GM19193 (cell line): ENCODE measurements around the gene GPR84.

ENCODE experiments used
- POLR2A ChIP-seq: IDR thresholded peaks from 4 replicates; pipeline ENCODE4 v1.6.1; 2011; ENCODE audit not compliant: insufficient read depth, insufficient read length; ENCODE audit errors: extremely low read depth

The GPR84 gene

DNA sequence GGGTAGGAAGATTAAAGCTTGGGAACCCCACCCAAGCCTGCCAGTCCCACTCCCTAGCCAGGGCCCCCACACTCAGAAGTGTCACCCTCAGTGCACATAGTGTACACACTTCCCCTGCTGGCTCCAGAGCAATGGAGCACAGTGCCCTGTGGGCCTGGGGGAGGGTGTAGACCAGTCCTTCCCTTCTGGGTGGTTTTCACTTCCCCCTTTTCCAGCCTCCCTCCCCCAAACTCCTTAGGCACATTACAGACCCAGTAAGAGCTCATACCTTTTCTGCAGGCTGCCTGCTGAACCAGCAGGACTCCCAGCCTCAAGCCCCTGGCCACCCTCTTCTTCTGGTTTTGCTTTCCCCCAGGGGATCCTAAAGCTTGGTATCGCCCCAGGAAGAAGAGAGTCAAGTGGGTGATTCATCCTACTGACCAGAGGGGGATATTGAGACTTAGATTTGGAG is 20.3 kb upstream of the GPR84 start, which contains the start of gene ZNF385A:
ZNF385A (minus strand) TSS at position 143 of the 451 bp plus-strand sequence. CDS start 219 bp downstream, outside the sequence.
- TF ChIP-seq POLR2A = no peak

DNA sequence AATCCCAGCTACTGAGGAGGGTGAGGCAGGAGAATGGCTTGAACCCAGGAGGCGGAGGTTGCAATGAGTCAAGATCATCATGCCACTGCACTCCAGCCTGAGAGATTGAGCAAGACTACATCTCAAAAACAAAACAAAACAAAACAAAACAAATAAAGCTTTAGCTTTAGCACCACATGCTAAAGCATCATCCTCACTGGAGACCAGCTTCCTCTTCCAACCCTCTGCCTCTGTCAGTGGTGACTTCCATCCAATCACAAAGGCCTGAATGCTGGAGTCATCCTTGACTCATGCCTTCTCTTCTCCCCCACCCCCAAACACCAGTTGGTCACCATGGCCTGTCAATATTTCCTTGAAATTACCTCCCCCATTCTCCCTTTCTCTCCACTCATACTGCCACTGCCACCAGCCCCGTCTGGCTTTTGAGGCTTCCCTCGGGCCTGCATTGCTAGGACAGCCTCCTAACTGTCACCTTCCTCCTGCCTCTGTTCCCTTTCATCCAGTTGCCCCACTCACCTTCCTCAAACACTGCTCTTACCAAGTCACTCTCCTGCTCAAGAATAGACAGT is 18.8 kb upstream of the GPR84 start:
- no peak for TF ChIP-seq POLR2A

DNA sequence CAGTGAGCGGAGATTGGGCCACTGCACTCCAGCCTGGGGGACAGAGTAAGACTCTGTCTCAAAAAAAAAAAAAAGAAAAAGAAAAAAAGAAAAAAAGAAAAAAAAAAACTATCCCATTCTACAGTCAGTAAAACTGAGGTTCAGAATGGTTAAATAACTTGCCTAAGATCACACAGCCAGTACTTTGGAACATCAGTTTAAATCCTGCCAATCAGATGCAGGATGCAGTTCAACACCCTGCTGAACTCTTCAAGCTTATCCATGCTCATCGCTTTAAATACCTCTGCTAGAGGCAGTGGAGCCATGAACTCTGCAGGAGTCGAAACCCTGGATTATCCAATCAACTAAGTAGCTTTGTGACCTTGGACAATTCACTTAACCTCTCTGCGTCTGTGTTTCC is 16.9 kb upstream of the GPR84 start:
- no peak for TF ChIP-seq POLR2A

DNA sequence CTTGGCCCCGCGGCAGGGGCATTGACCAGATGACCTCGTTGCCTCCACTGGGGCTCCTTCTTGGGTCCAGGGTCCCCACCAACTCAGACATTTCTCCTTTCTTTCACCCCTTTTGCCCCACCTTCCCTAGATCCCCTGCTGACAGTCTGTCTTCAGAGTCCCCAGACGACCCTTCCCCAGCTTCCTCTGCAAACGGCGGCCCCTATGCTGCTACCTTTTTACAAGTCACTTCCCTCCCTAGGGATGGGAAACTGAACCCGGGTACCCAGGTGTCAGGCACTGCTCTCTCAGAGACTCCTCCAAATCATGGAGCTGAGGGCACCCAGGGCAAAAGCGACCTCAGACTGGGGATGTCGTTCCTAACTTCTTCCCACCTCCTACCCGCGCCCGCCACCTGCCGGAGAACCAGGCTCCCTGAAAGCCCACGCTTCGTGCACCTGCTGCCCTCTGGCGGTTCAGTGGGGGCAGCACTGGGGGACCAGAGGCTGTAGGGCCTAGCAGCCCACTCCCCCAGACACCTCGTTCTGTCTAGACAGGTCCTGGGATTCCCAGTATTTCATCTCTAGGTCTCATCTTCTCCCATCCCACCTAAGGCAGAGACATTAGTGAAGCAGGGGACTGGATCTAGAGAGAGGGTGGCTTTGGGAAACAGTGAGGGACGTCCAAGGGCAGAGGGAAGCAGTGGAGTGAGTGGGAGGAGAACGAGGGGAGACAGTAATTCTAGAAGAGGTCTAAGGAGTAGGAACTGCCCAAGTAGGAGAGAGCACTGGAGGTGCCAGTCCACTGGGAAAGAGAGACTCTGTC is 15.3 kb upstream of the GPR84 start:
- TF ChIP-seq POLR2A = no peak

DNA sequence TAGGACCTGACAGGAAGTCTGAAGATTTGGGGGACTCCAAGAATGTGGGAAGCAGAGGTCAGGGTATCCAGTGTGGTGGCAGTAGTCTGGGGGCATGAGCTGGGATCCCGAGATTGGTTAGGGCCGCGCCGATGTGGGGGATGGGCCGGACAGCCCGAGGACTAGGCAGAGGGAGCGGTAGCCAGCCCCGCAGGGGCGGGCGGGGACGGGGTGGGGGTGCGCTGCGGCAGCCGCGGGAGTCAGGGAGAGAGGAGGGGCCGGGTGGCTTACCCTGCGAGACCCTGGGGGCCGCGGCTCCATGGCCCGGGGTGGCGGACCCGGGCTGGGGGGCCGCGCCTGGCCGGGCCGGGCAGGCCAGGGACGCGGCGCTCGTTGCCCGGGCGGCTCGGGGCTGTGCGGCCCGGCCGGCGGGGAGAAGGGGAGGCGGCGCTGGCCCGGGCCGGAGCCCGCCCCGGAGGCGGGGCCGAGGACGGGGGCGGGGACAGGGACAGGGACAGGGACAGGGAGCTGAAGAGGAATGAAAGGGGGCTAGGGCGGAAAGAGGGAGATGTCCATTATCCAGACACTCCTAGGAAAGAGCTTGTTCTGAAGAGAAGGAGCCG is 14.6 kb upstream of the GPR84 start:
- no peak for TF ChIP-seq POLR2A

DNA sequence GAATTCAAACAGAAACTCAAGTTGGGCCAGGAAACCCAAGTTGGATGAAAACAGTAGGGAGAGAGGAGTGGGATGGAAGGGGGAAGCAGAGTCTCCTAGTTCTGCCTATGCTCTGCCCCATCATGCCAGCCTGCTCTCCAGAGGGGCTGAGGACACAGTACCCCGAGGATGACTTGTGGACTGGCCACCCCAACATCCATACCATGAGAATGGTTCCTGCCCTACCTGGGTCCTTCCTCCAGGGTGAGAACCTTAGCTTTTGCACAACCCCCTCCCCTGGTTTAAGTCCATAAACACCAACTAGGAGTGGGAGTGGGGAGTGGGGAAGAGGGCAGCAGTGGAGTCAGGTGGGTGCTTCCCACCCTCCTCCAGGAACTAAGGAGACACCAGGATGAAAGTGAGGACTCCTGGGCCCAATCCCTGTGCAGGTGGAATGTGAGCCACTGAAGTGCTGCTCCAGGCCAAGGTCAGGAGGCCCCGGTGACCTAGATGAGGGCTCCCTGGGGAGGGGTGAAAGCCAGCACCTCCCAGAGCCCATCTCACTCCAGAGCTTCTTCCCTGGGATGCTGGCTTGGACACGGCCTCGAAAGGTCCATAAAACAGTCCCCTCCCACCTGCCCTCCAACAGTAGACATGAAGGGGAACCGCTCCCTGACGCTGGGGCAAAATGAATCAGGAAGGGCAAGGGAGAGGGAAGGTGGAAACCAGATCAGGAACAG is 13.7 kb upstream of the GPR84 start:
- TF ChIP-seq POLR2A = no peak

DNA sequence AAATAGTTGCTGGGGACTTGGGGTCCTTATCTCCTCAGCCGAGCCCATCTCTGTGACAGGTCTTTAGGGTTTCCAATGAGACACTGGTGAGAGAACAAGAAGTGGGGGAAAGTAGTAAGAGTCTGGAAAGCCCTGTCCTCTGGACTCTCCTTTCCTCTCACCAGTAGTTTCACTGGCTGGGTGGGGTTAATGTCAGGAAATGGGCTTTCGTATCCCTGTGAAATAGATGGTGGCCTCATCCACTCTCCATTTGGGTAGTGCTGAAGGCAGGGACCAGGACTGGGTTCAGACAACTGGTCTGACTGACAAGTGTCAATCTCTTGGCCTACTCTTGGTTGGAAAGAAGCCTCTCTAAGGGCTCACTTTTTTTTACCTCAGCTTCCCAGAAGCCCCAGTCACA is 12.7 kb upstream of the GPR84 start:
- TF ChIP-seq POLR2A = no peak

DNA sequence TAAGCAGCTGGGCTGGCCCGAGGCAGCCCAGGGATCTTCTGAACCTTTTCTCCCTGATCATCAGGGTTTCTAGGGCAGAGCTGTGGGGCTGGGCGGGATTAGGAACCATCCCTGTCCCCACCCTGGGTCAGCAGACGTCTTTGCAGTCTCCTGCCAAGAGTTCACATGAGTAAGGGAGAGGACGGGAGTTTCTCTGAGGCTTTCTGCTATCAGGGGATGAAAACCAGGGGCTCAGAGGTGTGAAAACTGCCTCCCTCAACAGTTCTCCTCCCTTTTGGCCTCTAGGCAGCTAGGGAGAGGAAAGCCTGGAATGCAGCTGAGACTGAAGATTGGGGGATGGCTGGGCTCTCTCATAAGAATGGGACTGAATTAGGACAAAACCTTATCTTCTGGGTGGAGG is 12.3 kb upstream of the GPR84 start:
- TF ChIP-seq POLR2A = no peak

DNA sequence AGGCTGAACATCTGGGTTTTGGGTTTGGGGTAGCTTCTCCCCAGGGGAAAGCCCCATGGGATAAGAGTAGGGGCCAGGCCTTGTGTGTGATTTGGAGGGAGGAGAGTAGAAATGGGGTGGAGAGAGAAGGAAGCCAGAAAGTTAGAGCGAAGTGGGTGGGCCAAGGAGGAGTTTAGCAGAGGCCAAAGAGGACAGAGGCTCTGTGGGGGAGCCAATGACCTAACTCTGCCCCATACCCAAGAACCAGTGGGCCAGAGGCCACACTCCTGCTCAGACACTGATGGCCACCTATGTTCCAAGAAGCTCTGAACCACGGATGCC is 10.9 kb upstream of the GPR84 start:
- TF ChIP-seq POLR2A = no peak

DNA sequence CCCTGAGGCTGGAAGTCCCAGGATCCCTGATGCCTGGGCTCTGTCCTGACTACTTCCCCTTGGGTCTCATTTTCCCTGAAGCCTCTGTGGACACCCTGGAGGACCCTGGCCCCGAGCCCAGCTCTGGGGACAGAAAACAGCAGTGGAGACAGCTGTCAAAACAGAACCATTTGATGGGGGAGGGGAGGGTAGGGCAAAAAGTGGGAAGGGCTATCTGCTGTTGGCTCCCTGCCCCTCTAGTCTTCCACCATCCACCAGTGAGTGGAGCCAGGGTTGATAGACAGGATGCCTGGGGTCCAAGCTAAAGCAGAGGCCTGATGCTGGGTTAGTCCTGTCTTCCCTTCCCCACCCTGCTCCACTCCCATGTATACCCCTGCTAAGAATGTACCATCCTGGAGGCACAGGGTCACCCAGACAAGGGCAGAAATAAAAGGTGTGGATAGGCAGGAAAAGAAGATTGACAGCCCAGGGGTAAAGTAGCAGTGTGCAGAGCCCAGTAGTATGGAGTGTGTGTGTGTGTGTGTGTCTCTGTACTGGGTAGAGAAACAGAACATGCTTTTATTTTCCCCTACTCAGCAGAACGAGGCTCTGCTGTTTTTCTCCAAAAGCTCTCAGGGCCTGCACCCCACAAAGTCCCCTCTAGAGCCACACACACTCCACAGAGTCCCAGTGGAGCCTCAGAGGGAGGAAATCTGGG is 10.4 kb upstream of the GPR84 start:
- TF ChIP-seq POLR2A = no peak

DNA sequence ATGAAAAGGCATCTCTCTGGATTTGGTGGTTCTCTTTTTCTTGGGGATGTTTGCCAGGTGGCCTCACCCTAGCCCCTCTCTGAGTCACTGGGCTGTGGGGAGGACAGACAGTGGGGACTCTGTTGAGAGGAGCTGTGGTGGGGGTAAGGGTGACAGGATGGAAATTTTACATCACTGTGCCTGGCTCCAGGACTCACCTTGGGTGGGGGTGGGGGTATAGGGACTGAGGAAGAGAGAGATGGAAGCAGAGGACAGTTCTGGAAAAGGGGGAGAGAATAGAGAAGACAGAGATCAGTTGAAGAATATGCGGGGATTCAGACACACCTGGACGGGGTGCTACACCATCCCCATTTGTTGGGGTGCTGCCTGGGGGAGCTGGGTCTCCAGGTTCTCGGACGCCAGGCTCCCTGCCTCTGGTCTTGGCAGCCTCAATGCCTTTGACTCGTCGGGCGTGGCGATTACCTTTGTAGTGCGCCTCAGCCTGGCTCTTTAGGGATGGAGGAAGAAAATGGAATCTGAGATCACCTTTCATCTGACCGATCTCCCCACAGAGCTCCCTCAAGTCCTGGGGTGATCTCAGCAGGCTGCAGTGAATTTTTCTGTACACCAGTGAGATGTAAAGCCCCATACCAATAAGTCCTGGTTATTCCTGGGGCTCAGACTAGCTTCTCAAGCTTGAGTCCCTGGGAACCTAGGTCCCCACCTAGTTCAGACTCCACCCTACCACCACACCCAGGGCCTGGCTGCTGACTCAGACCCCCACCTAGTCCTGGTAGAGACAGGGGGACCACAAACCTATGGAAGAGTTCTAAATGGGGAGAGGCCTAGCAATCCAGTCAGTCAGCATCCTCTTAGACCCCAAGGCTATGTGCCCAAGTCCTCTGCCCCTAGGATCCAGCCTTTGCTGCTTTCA is 9.6 kb upstream of the GPR84 start:
- TF ChIP-seq POLR2A = no peak

DNA sequence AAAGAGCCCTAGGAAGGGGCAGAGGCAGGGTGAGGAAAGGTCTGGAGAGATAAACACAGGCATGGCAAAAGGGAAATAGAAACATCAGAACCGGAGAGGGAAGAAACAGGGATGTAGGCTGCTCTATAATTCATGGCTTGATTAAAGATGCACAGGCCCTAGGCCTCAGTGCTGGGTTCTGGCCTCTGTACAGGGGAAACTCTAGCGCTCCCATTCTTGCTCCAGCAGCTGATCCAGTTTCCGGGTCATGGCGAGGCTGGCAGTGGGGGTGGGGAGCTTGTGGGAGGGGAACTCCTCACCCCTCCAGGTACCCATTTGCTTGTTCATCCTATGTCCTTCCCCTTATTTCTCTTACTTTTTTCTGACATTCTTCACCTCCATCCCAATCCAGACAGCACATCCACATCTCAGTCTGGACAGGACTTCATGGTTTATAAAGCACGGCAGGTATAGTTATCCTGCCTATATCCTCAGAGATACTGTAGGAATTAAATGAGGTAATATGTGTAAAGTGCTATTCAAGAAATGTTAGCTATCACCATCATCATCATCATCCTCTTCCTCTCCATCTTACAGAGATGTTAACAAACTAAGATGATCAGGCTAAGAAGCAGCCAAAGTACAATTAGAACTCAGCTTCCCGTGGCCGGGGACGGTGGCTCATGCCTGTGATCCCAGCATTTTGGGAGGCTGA is 8.0 kb upstream of the GPR84 start:
- no peak for TF ChIP-seq POLR2A

DNA sequence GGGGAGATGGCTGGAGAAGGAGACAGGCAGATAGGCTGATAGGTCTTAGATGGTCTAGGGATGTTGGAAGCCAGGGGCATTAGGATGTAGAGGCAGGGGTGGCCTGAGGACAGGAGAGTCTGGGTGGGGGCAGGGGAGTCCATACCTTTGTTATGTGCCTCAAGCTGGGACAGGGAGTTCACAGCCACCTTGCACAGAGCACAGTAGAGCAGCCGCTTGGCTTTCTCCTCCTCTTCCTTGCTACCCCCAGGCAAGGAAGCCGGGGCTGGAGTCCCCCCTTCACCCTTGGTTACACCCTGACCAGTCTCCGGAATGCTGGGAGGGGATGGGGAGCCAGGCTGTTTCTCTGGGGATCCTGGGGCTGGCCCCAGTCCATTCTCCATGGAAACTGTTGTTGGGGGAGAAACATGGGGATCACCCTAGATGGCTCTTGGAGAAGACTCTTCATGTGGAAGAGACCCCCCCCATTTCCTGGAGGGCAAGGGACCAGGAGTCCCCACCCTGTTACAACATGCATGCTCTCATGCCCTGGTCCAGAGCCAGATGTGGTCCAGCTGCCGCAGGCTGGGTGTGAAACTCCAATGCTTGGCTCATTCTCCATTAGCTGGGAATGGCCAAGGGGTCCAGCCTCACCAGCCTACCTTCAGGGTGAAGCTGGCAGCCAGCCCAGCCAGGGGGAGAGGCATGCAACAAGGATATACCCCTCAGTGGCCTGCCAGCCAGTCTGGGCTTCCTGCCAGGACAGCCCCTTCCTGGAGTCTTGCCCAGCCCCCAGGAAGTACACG is 7.2 kb upstream of the GPR84 start:
- no peak for TF ChIP-seq POLR2A

DNA sequence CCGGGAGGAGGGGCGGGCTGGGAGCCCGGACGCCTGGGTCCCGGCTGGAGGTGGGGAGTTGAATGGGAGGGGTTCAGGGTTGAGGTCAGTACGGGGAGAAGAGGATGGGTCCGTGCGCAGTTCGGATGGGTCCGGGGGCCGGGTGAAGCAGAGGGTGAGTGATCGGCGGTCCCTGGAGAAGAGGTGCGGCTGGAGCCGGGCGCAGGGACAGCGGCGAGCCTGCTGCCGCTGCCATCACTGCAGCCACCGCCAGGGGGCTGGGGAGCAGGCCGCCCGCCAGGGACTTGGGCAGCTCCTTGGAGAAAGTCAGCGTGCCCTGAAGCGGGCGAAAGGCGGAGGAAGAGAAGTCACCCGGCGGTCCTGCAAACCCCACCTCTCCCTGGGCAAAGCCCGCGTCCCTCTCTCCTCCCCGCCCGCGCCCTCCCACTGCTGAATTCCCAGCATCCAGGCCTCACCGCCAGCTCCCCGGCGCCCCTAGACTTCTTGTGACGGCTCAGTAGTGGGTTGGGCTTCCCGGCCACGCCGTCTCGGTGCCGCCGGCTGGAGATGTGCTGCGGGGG is 6.0 kb upstream of the GPR84 start:
- no peak for TF ChIP-seq POLR2A
